Thoracic aorta (tissue), 2 donors: Measurements from ENCODE around the gene GABRB3. TPM values are rescaled to one million over a fixed set of nuclear protein-coding genes. Genes with fewer than 3 reads are reported as not detected.

Experiments
- ATAC-seq: fragments of 150-250 bp; one replicate; pipeline ENCODE4 v1.8.0; 2017; ENCODE audit warnings: low read depth; ENCODE audit not compliant: insufficient number of reproducible peaks, low FRiP score
- DNase-seq: peaks from one replicate; pipeline ENCODE4 v3.0.0-alpha.2; 2020; ENCODE audit warnings: low spot score
- H3K27ac ChIP-seq, 2 donors: fragments of 200-600 bp; sonication (generic); 1 replicate in 1 of 2; 2 replicates in 1 of 2; pipeline ENCODE4 v1.5.1; 2016; ENCODE audit warnings: mild to moderate bottlenecking in 2 of 2, moderate library complexity in 2 of 2
- H3K27me3 ChIP-seq: fragments of 200-600 bp; sonication (generic); replicated peaks from 2 replicates; pipeline ENCODE4 v1.6.0; 2016; ENCODE audit warnings: mild to moderate bottlenecking; ENCODE audit not compliant: insufficient read depth
- H3K36me3 ChIP-seq: fragments of 200-600 bp; sonication (generic); one replicate; pipeline ENCODE4 v1.5.1; 2016
- H3K4me1 ChIP-seq, 2 donors: fragments of 200-600 bp; sonication (generic); 1 replicate in 1 of 2; 2 replicates in 1 of 2; pipeline versions ENCODE4 v1.5.1 to v1.6.0; 2016; ENCODE audit warnings: low read depth in 2 of 2, mild to moderate bottlenecking in 1 of 2; ENCODE audit not compliant: control insufficient read depth in 1 of 2
- H3K4me3 ChIP-seq: fragments of 200-600 bp; sonication (generic); 2 replicates; pipeline ENCODE4 v1.5.1; 2016; ENCODE audit warnings: mild to moderate bottlenecking
- H3K9me3 ChIP-seq: fragments of 200-600 bp; sonication (generic); 2 replicates; pipeline ENCODE4 v1.5.1; 2016
- CTCF ChIP-seq: fragments of 200-600 bp; sonication (generic); IDR thresholded peaks from one replicate; pipeline ENCODE4 v1.5.1; 2019; ENCODE audit warnings: antibody characterized with exemption
- total RNA-seq, 2 donors: library from RNA; depleted of rRNA; stranded (reverse); fragments of >200 nt; gene quantifications; one replicate each; pipeline versions ENCODE4 v1.1.0 to v1.2.3, GENCODE V29; 2016

Gene GABRB3
- total RNA-seq, 2 donors from 2014 or later = 0.54 to 2.0 TPM

GRCh38 chr15:26623071-26623470 lies 149.8 kb downstream of the GABRB3 start:
- DNase-seq (no peak), ATAC-seq (no peak)
- Histone ChIP-seq H3K4me3 (no peak overlapping the region), H3K36me3 (no peaks in the 10 kb centered on the region), H3K27me3 (no peaks in the 10 kb centered on the region), H3K4me1 (no peaks in the 10 kb centered on the region), H3K9me3 (no peaks in the 10 kb centered on the region), H3K27ac (no peak overlapping the region)
- no peak for TF ChIP-seq CTCF

- Histone ChIP-seq H3K27me3 (no peaks in the 10 kb centered on the region), H3K36me3 (no peaks in the 10 kb centered on the region), H3K4me1 (no peaks in the 10 kb centered on the region), H3K27ac (no peak overlapping the region), H3K4me3 (no peak overlapping the region), H3K9me3 (no peaks in the 10 kb centered on the region)
- DNase-seq (no peak), ATAC-seq (no peak)
- TF ChIP-seq CTCF = no peak
These were observed 151.1 kb downstream of the GABRB3 start for GRCh38 chr15:26621816-26622215.

- no peak overlapping the region for H3K27ac ChIP-seq
- no peak for TF ChIP-seq CTCF
- DNase-seq (no peak), ATAC-seq (no peak)
- H3K4me3 ChIP-seq = no peak overlapping the region
- H3K9me3 ChIP-seq = no peaks in the 10 kb centered on the region
- H3K4me1 ChIP-seq = no peaks in the 10 kb centered on the region
- H3K27me3 ChIP-seq = no peaks in the 10 kb centered on the region
- no peaks in the 10 kb centered on the region for H3K36me3 ChIP-seq
These were observed 152.1 kb downstream of the GABRB3 start for GRCh38 chr15:26620528-26621458.

DNA sequence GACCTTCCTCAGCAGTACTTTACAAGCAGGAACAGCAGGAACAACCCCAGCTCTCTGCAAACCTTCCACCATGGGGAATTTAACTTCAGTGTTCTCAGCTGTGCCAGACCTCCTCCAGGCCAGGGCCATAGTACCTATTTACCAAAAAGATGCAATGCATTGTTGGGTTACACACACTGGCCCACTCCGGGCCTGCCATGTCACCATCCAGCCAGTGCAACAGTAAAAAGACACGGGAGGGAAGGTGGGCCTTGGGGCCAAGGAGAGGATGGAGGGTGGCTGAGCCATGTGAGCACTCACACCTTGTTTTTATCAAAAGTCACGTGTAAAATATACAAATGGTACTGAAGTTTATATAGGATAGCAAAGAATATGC lies 157.0 kb downstream of the GABRB3 start:
- Histone ChIP-seq H3K27me3 (no peaks in the 10 kb centered on the region), H3K4me1 (no peaks in the 10 kb centered on the region), H3K36me3 (no peaks in the 10 kb centered on the region), H3K4me3 (no peak overlapping the region), H3K9me3 (no peaks in the 10 kb centered on the region), H3K27ac (no peak overlapping the region)
- DNase-seq (no peak), ATAC-seq (no peak)
- no peak for TF ChIP-seq CTCF

GRCh38 chr15:26615188-26615926 lies 157.5 kb downstream of the GABRB3 start:
- DNase-seq (no peak), ATAC-seq (no peak)
- no peaks in the 10 kb centered on the region for H3K27me3 ChIP-seq
- no peaks in the 10 kb centered on the region for H3K36me3 ChIP-seq
- H3K27ac ChIP-seq = no peak overlapping the region
- H3K4me1 ChIP-seq = no peaks in the 10 kb centered on the region
- TF ChIP-seq CTCF = no peak
- H3K9me3 ChIP-seq = no peaks in the 10 kb centered on the region
- H3K4me3 ChIP-seq = no peak overlapping the region
